GM12891 (cell line): ENCODE data around the gene CD99.

Source experiments
- POLR2A ChIP-seq: IDR thresholded peaks from 2 replicates; pipeline ENCODE4 v1.6.1; 2011; ENCODE audit warnings: low read depth, low read length, control low read depth
- POLR2AphosphoS5 ChIP-seq: IDR thresholded peaks from 2 replicates; pipeline ENCODE4 v1.6.1; 2011; ENCODE audit warnings: low read depth, low read length, control low read depth

DNA sequence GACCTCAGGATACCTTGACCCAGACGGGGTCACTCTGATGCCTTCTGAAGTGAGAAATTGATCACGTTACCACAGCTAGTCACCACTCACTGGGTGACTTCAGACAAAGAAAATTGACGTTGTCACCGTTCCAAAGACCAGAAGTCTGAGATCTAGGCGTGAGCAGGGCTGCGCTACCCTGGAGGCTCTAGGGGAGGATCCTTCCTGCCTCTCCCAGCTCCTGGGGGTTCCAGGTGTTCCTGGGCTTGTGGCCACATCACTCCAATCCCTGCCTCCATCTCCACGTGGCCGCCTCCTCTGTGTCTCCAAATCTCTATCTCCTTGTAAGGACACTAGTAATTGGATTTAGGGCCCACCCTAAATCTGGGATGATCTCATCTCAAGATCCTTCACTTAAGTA, 48.9 kb upstream of the CD99 start:
- TF ChIP-seq POLR2AphosphoS5: no peak
- no peak for TF ChIP-seq POLR2A
